Body of pancreas (tissue), 4 donors: ENCODE results near the gene PBRM1. TPM values are rescaled to one million over a fixed set of nuclear protein-coding genes. Genes with fewer than 3 reads are reported as not detected.

ENCODE experiments used
- ATAC-seq: fragments of 150-250 bp; one replicate; pipeline ENCODE4 v1.9.1; 2016
- DNase-seq, 4 donors: peaks; one replicate each; pipeline ENCODE4 v3.0.0-alpha.2; 2019
- H3K27ac ChIP-seq, 4 donors: fragments of 200-600 bp; sonication (generic); 1 replicate in 3 of 4; 2 replicates in 1 of 4; pipeline versions ENCODE4 v1.5.1 to v1.6.1; 2016 to 2019; ENCODE audit warnings: mild to moderate bottlenecking in 1 of 4, mixed read lengths in 1 of 4, moderate library complexity in 1 of 4
- H3K27me3 ChIP-seq, 2 donors: fragments of 200-600 bp; sonication (generic); one replicate each; pipeline ENCODE4 v1.6.0; 2016; ENCODE audit warnings: mild to moderate bottlenecking in 1 of 2
- H3K36me3 ChIP-seq, 2 donors: fragments of 200-600 bp; sonication (generic); replicated peaks in 1 of 2; 2 replicates each; pipeline ENCODE4 v1.5.1; 2016; ENCODE audit warnings: low read depth in 2 of 2; ENCODE audit not compliant: insufficient read depth in 1 of 2
- H3K4me1 ChIP-seq: fragments of 200-600 bp; sonication (generic); one replicate; pipeline ENCODE4 v1.6.0; 2016
- H3K4me3 ChIP-seq, 2 donors: fragments of 200-600 bp; sonication (generic); 1 replicate in 1 of 2; 2 replicates in 1 of 2; pipeline ENCODE4 v1.5.1; 2016 to 2019
- H3K9me3 ChIP-seq, 3 donors: fragments of 200-600 bp; sonication (generic); 1 replicate in 2 of 3; 2 replicates in 1 of 3; pipeline ENCODE4 v1.5.1; 2016
- CTCF ChIP-seq, 7 experiments: fragments of 450-650 bp in 4 of 7; fragments of 200-600 bp in 3 of 7; sonication (generic) in 3 of 7; IDR thresholded peaks; one replicate each; pipeline ENCODE4 v1.5.1; 2016 to 2019; ENCODE audit warnings: antibody characterized with exemption in 7 of 7
- POLR2A ChIP-seq, 3 donors: fragments of 450-650 bp; IDR thresholded peaks; one replicate each; pipeline ENCODE4 v1.6.1; 2016; ENCODE audit warnings: antibody characterized with exemption in 3 of 3, mild to moderate bottlenecking in 2 of 3
- WGBS, 2 donors: methylation state at CpG; one replicate each; pipeline ENCODE4 v1.1.5; 2017; 5-methylcytosine and 5-hydroxymethylcytosine counted together
- intact Hi-C: fragments of 100-400 bp; cut with DNase I; formaldehyde crosslinking; loops from one replicate; pipeline ENCODE4 v1.15.1; 2023
- total RNA-seq, 2 donors: library from RNA; depleted of rRNA; stranded (reverse); fragments of >200 nt; gene quantifications; one replicate each; pipeline ENCODE4 v1.1.0, GENCODE V29; 2016

PBRM1 gene
- total RNA-seq, 2 donors from 2014 or later, result 62.3 to 72.8 TPM

GRCh38 chr3:52516509-52517195 is 169.1 kb downstream of the PBRM1 start:
- WGBS, 2 donors, result 92 to 98% methylated on average over 10 to 17 of the region's 19 CpGs
- no peak for ATAC-seq
- Histone ChIP-seq H3K4me3 (no peak overlapping the region), H3K4me1 (no peaks in the 10 kb centered on the region), H3K27ac (no peak overlapping the region), H3K9me3 (no peaks in the 10 kb centered on the region), H3K36me3 (no peaks in the 10 kb centered on the region), H3K27me3 (no peaks in the 10 kb centered on the region)
- no peak for TF ChIP-seq POLR2A (IDR thresholded peaks at IDR 0.05)
- no peak for TF ChIP-seq CTCF (IDR thresholded peaks at IDR 0.05)
- intact Hi-C loops, result no loop called here
- no peak for DNase-seq

- no peaks in the 10 kb centered on the region for H3K4me1 ChIP-seq
- TF ChIP-seq CTCF (IDR thresholded peaks at IDR 0.05) (no peak), POLR2A (IDR thresholded peaks at IDR 0.05) (no peak)
- intact Hi-C loops, result no loop called here
- H3K27ac ChIP-seq, result no peak overlapping the region
- ATAC-seq (no peak), DNase-seq (no peak)
- H3K4me3 ChIP-seq, result no peak overlapping the region
- no peaks in the 10 kb centered on the region for H3K36me3 ChIP-seq
- no peaks in the 10 kb centered on the region for H3K27me3 ChIP-seq
- no peaks in the 10 kb centered on the region for H3K9me3 ChIP-seq
- WGBS, 2 donors, result 79 to 83% methylated on average over 5 to 6 of the region's 6 CpGs
Observed at GRCh38 chr3:52515192-52515591, 170.5 kb downstream of the PBRM1 start.

- intact Hi-C loops, result no loop called here
- 67 to 88% methylated on average over 1 to 11 of the region's 11 CpGs for WGBS, 2 donors
- no peak for DNase-seq
Observed at GRCh38 chr3:52514576-52514975, 171.1 kb downstream of the PBRM1 start.

GRCh38 chr3:52513281-52513680 is 172.4 kb downstream of the PBRM1 start:
- no peaks in the 10 kb centered on the region for H3K4me1 ChIP-seq
- TF ChIP-seq CTCF (IDR thresholded peaks at IDR 0.05) (no peak), POLR2A (IDR thresholded peaks at IDR 0.05) (no peak)
- H3K27me3 ChIP-seq, result no peaks in the 10 kb centered on the region
- no peak overlapping the region for H3K4me3 ChIP-seq
- no peaks in the 10 kb centered on the region for H3K36me3 ChIP-seq
- H3K27ac ChIP-seq, result no peak overlapping the region
- ATAC-seq (no peak), DNase-seq (no peak)
- 78 to 90% methylated on average over 6 to 7 of the region's 7 CpGs for WGBS, 2 donors
- H3K9me3 ChIP-seq, result no peaks in the 10 kb centered on the region
- intact Hi-C loops, result no loop called here

More at GRCh38 chr3:52514576-52514975, 171.1 kb downstream of the PBRM1 start:
- Histone ChIP-seq H3K4me3 (no peak overlapping the region), H3K36me3 (no peaks in the 10 kb centered on the region), H3K9me3 (no peaks in the 10 kb centered on the region), H3K27ac (no peak overlapping the region), H3K27me3 (no peaks in the 10 kb centered on the region), H3K4me1 (no peaks in the 10 kb centered on the region)
- TF ChIP-seq CTCF (IDR thresholded peaks at IDR 0.05) (no peak), POLR2A (IDR thresholded peaks at IDR 0.05) (no peak)
- ATAC-seq, result no peak

- no peak for DNase-seq
- 81 to 93% methylated on average over 2 to 15 of the region's 17 CpGs for WGBS, 2 donors
Observed at GRCh38 chr3:52512727-52513126, 173.0 kb downstream of the PBRM1 start.

More at GRCh38 chr3:52512727-52513126, 173.0 kb downstream of the PBRM1 start:
- Histone ChIP-seq H3K27me3 (no peaks in the 10 kb centered on the region), H3K27ac (no peak overlapping the region), H3K4me3 (no peak overlapping the region), H3K36me3 (no peaks in the 10 kb centered on the region), H3K4me1 (no peaks in the 10 kb centered on the region), H3K9me3 (no peaks in the 10 kb centered on the region)
- ATAC-seq, result no peak
- TF ChIP-seq POLR2A (IDR thresholded peaks at IDR 0.05) (no peak), CTCF (IDR thresholded peaks at IDR 0.05) (no peak)
- intact Hi-C loops, result no loop called here
